ENCODE data around the gene KCNMA1. TPM values are rescaled to one million over a fixed set of nuclear protein-coding genes. Genes with fewer than 3 reads are reported as not detected.

The KCNMA1 gene
- total RNA-seq, 4 donors from 2014 or later, result 146 to 300 (median 265) TPM

DNA sequence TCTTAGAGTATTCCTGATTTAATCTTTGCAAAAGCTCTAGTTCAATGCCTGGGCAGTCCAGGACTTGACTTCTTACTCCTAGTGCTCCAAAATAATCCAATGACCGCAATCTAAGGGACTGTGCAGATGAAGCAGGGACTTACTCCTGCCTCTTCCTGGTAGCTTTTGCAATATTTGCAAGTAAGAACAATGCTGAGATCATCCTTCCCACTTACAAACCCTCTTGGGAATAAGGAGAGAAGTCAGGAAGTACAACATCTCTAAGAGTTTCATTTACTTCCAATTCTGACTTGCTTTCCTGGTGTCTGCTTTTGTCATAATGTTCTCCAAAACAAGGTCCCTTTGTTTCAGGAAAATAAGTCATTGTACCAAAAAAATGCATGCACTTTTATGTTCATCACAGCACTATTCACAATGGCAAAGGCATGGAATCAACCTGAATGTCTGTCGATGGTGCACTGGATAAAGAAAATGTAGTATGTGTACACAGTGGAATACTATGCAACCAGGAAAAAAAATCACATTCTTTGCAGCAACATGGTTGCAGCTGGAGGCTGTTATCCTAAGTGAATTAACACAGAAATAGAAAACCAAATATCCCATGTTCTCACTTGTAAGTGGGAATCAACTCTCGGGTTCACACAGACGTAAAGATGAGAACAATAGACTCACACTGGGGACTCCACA is 7.1 kb upstream of the KCNMA1 start:
- Histone ChIP-seq H3K36me3 (no peaks in the 10 kb centered on the region), H3K27me3 (no peaks in the 10 kb centered on the region), H3K27ac (replicated peaks in 1 of 4) (no peak overlapping the region), H3K9me3 (no peaks in the 10 kb centered on the region), H3K4me3 (no peak overlapping the region), H3K4me1 (peaks cover 0 to 24% (median 21%) of the 10 kb centered on the region in 4 donors)
- WGBS, result 92% methylated on average over 4 of the region's 4 CpGs
- DNase-seq (ENCODE audit: extremely low spot score), result no peak
- intact Hi-C loops (cut with DNase I), result loop anchor here (5.0 kb wide), 2 partner anchors 147 to 612 kb away; no protein-coding TSS in a partner anchor
- TF ChIP-seq POLR2A (IDR thresholded peaks at IDR 0.05; ENCODE audit: low read depth) (no peak), EP300 (IDR thresholded peaks at IDR 0.05) (no peak), POLR2AphosphoS5 (IDR thresholded peaks at IDR 0.05) (no peak)
- TF ChIP-seq, protein P1, sequence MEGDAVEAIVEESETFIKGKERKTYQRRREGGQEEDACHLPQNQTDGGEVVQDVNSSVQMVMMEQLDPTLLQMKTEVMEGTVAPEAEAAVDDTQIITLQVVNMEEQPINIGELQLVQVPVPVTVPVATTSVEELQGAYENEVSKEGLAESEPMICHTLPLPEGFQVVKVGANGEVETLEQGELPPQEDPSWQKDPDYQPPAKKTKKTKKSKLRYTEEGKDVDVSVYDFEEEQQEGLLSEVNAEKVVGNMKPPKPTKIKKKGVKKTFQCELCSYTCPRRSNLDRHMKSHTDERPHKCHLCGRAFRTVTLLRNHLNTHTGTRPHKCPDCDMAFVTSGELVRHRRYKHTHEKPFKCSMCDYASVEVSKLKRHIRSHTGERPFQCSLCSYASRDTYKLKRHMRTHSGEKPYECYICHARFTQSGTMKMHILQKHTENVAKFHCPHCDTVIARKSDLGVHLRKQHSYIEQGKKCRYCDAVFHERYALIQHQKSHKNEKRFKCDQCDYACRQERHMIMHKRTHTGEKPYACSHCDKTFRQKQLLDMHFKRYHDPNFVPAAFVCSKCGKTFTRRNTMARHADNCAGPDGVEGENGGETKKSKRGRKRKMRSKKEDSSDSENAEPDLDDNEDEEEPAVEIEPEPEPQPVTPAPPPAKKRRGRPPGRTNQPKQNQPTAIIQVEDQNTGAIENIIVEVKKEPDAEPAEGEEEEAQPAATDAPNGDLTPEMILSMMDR (IDR thresholded peaks at IDR 0.05), result no peak

DNA sequence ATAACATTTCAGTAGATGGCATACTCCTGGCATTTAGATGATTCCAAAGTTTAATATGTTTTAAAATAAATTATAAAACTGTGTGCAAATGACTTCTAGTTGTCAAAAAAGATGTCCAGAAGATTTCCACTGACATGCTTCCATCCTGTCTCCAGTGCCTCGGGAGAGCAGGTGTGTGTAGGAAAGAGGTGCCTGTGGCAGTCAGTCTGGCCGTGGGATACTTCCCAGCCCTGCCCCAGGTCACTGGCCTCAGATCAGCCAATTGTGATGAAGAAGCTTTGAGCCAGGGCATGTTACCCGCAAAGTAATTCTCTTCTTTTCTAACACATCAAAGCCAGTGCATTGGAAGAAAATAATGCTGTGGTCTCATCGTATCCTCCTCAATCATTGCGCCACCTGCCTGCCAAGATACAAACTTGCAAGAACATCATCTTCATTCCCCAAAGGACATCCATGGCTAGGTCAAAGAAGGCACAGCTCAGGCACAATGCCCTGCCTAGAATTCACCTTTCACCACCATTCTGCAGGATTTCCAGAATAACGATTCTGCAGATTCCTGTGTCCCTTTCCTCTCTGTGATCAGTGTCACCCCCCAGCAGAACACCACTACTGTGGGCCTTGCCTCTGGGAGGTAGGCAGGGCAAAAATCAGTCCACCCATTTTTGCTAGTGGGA is 6.3 kb upstream of the KCNMA1 start:
- no peak overlapping the region for H3K27ac ChIP-seq (replicated peaks in 1 of 4)
- peaks cover 0 to 32% (median 28%) of the 10 kb centered on the region in 4 donors for H3K4me1 ChIP-seq
- no peaks in the 10 kb centered on the region for H3K9me3 ChIP-seq
- H3K36me3 ChIP-seq, result no peaks in the 10 kb centered on the region
- peaks cover 0 to 5% (median 0%) of the 10 kb centered on the region in 4 donors for H3K27me3 ChIP-seq
- intact Hi-C loops (cut with DNase I), result loop anchor here (5.0 kb wide), 1 partner anchor 147 kb away; no protein-coding TSS in a partner anchor
- DNase-seq (ENCODE audit: extremely low spot score), result no peak
- 52% methylated on average over 6 of the region's 6 CpGs for WGBS
- TF ChIP-seq, protein P1 (IDR thresholded peaks at IDR 0.05), result peak in 2 of 3 experiments; percentile 35 to 39
- no peak for TF ChIP-seq EP300 (IDR thresholded peaks at IDR 0.05)
- H3K4me3 ChIP-seq, result no peak overlapping the region

DNA sequence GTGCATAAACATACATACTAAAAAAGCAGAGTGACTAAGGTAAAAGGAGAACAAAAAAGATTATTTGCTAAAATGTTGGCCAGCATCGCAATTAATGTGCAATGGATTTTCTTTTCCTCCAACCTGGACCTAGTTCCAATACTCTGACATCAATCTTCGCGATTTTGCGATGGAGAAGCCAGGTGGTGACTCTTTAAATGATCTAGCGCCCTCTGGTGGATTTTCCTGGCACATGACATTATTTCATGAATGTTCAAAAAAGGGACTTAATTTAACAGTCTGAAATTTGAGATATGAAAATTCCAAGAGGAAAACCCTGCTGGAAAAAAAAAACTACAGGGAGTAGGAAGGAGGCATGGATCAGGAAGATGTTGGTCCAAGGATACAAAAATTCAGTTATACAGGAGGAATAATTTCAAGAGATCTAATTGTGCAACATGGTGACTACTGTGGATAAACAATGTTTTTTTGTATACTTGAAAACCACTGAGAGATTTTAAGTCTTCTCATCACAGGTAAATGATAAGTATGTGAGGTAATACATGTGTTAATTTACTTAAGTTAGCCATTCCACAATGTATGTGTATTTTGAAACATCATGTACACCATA is 4.3 kb upstream of the KCNMA1 start:
- peak overlapping the region in 3 of 4 donors; percentile 25 to 92 (median 39) for H3K27ac ChIP-seq (replicated peaks in 1 of 4)
- WGBS, result 0% methylated on average over 5 of the region's 5 CpGs
- intact Hi-C loops (cut with DNase I), result loop anchor here (2.0 to 5.0 kb wide), 2 partner anchors 145 to 467 kb away; no protein-coding TSS in a partner anchor

DNA sequence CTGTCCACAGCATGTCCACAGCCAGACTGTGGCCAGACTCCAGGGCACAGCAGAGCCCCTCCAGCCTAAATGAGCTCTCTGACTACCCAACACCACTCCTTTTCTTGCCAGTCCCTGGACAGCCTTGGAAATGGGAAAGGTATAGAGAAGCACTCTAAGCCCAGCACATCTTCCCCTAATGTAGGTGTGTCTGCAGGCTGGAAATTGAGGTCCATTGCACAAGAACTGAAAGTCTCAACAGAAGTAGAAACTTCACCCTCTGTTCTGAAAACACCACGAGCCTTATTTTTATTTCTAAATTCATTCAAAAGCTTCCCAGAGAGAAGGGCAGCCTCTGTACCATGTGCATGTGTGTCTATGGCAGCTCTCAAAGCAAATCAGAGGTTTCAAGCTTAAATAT is 3.7 kb upstream of the KCNMA1 start:
- Histone ChIP-seq H3K27ac (replicated peaks in 1 of 4) (peak overlapping the region in 3 of 4 donors; percentile 25 to 92 (median 39)), H3K9me3 (no peaks in the 10 kb centered on the region), H3K36me3 (no peaks in the 10 kb centered on the region), H3K4me3 (no peak overlapping the region), H3K27me3 (peaks cover 0 to 29% (median 0%) of the 10 kb centered on the region in 4 donors), H3K4me1 (peaks cover 7 to 54% (median 43%) of the 10 kb centered on the region in 4 donors)
- no peak for DNase-seq (ENCODE audit: extremely low spot score)
- TF ChIP-seq, protein P1 (IDR thresholded peaks at IDR 0.05), result no peak
- TF ChIP-seq POLR2AphosphoS5 (IDR thresholded peaks at IDR 0.05), result no peak
- TF ChIP-seq EP300 (IDR thresholded peaks at IDR 0.05), result no peak
- TF ChIP-seq POLR2A (IDR thresholded peaks at IDR 0.05; ENCODE audit: low read depth), result no peak
- WGBS, result 21% methylated on average over 1 of the region's 1 CpG
- intact Hi-C loops (cut with DNase I), result loop anchor here (2.0 to 5.0 kb wide), 2 partner anchors 144 to 467 kb away; no protein-coding TSS in a partner anchor

More for the DNA sequence above, 4.3 kb upstream of the KCNMA1 start:
- no peak overlapping the region for H3K4me3 ChIP-seq
- H3K4me1 ChIP-seq, result peaks cover 7 to 49% (median 40%) of the 10 kb centered on the region in 4 donors
- TF ChIP-seq POLR2AphosphoS5 (IDR thresholded peaks at IDR 0.05) (peak in 1 of 2 donors; percentile 9), EP300 (IDR thresholded peaks at IDR 0.05) (no peak)
- TF ChIP-seq, protein P1 (IDR thresholded peaks at IDR 0.05), result peak; percentile 83 to 93 (median 90)
- H3K9me3 ChIP-seq, result no peaks in the 10 kb centered on the region
- DNase-seq (ENCODE audit: extremely low spot score), result no peak
- H3K36me3 ChIP-seq, result no peaks in the 10 kb centered on the region
- peaks cover 0 to 23% (median 0%) of the 10 kb centered on the region in 4 donors for H3K27me3 ChIP-seq
